IPS-18c (cell line): ENCODE results near the gene GALNT17.
"Not testable (repeated sequence)": the region's sequence is repeated elsewhere in the genome, so short reads cannot be mapped to it uniquely, and the experiment has no call there.

ENCODE experiments used
- H3K4me3 ChIP-seq: 2 replicates; pipeline ENCODE4 v1.7.0; 2013; ENCODE audit warnings: low read depth, mild to moderate bottlenecking, low read length, moderate library complexity; ENCODE audit not compliant: insufficient read depth
- H3K9me3 ChIP-seq: one replicate; pipeline ENCODE4 v1.6.1; 2013; ENCODE audit warnings: mild to moderate bottlenecking, low read length, moderate library complexity; ENCODE audit not compliant: control insufficient read depth, insufficient read depth

The GALNT17 gene

DNA sequence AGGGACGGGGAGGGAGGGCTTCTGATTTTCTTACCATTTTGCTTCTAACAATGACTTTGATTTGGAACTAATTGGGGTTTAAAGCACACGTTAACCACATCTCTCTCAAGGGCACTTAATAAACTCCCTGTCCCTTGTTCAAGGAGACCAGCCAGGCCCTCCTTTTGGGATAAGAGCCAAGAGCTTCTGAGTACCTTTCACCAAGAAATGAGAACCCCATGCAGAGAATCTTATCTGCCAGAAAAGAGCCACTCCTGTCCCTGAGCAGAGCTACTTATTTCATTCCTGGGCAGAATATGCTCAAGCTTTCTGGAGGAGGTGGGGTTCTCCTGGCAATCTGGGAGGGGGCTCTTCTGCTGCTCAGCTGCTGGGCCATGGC, 574.6 kb downstream of the GALNT17 start:
- Histone ChIP-seq H3K9me3 (no peaks in the 10 kb centered on the region), H3K4me3 (no peak overlapping the region)

DNA sequence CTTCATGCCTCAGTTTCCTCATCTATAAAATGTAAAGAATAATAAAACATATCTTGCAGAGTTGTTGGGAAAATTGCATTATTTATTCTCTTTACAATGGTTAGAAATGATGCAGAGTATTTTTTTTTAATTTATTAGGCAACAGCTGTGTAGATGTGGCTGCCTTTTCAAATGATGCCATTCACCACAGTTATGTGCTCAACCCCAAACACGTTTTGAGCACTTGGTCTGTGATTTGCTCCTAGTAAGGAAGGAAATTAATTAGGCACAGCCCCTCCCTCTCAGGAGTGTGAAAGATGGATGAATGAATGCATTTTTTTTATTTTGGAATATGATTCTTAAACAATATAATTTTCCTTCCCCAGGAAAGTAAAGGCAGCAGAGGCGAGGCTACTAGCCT, 575.1 kb downstream of the GALNT17 start:
- no peaks in the 10 kb centered on the region for H3K9me3 ChIP-seq
- H3K4me3 ChIP-seq = no peak overlapping the region

DNA sequence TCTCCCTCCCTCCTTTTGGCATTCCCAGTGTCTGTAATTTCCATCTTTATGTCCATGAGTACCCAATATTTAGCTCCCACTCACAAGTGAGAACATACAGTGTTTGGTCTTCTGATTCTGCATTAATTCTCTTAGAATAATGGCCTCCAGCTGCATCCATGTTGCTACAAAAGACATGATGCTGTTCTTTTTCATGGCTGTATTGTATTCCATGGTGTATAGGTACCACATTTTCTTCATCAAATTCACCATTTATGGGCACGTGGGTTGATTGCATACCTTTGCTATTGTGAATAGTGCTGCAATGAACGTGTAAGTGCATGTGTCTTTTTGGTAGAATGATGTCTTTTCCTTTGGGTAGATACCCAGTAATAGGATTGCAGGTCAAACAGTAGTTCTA, 576.8 kb downstream of the GALNT17 start:
- H3K9me3 ChIP-seq = no peaks in the 10 kb centered on the region
- no peak overlapping the region for H3K4me3 ChIP-seq

GRCh38 chr7:71710442-71710841, 578.5 kb downstream of the GALNT17 start:
- Histone ChIP-seq H3K4me3 (no peak overlapping the region), H3K9me3 (no peaks in the 10 kb centered on the region)

DNA sequence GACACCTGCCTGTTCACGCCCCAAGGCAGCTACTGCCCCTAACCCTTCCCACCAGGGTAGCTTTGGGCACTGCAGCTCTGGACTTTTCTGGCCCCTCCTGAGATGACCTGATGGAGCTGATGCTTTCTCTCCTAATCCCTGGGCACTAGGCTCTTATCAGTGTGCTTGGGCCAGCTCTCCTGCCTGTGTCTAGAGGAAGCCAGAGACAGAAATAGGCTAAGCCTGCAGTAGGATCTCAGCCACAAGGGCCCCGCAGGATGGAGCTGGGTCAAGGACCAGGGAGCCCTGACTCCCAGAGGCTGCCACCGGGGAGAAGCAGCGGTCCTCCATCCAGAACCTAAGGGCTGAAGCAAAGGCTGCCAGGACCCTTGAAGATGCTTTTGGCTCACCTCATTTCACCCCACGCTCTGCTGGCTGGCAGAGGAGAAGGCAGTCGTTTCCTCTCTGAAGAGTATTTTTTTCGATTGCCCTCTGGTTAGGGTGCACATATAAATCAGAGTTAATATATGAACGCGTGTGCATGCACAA, 580.8 kb downstream of the GALNT17 start:
- Histone ChIP-seq H3K9me3 (no peaks in the 10 kb centered on the region), H3K4me3 (no peak overlapping the region)

GRCh38 chr7:71716690-71717089, 584.7 kb downstream of the GALNT17 start:
- Histone ChIP-seq H3K9me3 (no peaks in the 10 kb centered on the region), H3K4me3 (no peak overlapping the region)

- Histone ChIP-seq H3K9me3 (no peaks in the 10 kb centered on the region), H3K4me3 (no peak overlapping the region)
Measured at GRCh38 chr7:71718563-71718962, 586.6 kb downstream of the GALNT17 start.

GRCh38 chr7:71721742-71722141, 589.8 kb downstream of the GALNT17 start:
- H3K9me3 ChIP-seq = no peaks in the 10 kb centered on the region
- no peak overlapping the region for H3K4me3 ChIP-seq

DNA sequence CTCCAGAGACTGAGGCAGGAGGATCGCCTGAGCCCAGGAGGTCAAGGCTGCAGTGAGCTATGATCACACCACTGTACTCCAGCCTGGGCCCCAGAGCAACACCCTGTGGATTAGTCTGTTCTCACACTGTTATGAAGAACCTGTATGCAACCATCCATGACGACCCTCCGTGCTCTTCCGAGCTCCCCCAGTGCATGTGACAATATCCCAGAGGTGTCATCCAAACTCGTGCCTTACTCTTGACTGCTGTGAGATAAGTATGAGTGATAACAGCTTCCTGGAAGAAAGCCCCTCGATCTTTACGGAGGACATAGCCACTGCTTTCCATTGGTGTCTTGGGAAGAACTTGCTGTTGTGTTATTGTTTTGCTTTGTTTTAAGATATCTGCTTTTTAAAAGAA, 591.9 kb downstream of the GALNT17 start:
- no peak overlapping the region for H3K4me3 ChIP-seq

GRCh38 chr7:71727347-71727746, 595.4 kb downstream of the GALNT17 start:
- H3K4me3 ChIP-seq = no peak overlapping the region
- H3K9me3 ChIP-seq = peaks cover 4% of the 10 kb centered on the region

More for the DNA sequence above, 591.9 kb downstream of the GALNT17 start:
- H3K9me3 ChIP-seq = no peaks in the 10 kb centered on the region

DNA sequence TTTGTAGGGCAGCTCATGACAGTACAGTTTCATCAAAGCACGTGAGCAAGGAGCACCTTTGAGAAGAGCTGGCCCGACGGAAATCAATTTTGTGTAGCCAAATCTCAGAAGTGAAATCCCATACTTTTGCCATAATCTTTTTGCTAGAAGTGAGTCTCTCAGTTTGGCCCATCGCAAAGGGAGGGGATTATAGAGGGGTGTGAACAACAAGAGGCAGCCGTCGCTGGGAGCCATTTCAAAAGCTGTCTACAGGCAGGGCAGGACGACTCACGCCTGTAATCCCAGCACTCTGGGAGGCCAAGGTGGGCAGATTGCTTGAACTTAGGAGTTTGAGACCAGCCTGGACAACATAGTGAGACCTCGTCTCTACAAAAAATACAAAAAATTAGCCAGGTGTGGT, 599.8 kb downstream of the GALNT17 start:
- Histone ChIP-seq H3K9me3 (peaks cover 4% of the 10 kb centered on the region), H3K4me3 (no peak overlapping the region)

GRCh38 chr7:71733107-71733870, 601.3 kb downstream of the GALNT17 start:
- peaks cover 4% of the 10 kb centered on the region for H3K9me3 ChIP-seq
- peak overlapping the region; percentile 51; the same call in 1 of the 2 replicates for H3K4me3 ChIP-seq

DNA sequence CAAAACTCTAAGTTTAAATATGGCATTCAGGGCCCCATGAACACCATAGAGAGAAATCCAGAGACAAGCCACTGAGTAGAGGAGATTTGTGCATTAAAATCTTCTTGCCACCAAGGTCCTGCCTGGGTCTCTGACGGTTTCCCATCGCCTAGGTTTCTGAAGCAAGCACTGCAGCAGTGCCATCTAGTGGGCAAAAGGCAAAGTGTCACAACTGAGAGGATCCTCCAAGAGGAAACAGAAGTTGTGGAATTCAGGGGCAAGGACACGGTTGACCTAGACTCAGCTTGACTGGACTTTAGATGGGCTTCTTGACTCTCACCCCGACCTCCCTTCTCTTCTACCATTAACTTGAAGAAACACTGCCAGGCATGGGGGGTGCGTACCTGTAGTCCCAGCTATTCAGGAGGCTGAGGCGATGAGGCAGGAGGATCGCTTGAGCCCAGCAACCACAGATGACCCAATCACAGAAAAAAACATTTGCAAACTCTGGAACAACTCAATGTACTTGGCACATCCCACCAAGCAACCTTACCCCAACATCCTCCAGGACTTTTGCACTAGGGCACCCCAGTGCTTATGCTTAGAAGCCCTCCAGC, 604.1 kb downstream of the GALNT17 start:
- peaks cover 2% of the 10 kb centered on the region for H3K9me3 ChIP-seq
- no peak overlapping the region for H3K4me3 ChIP-seq

GRCh38 chr7:71737931-71738540, 606.1 kb downstream of the GALNT17 start:
- not testable (repeated sequence) for H3K4me3 ChIP-seq, H3K9me3 ChIP-seq

DNA sequence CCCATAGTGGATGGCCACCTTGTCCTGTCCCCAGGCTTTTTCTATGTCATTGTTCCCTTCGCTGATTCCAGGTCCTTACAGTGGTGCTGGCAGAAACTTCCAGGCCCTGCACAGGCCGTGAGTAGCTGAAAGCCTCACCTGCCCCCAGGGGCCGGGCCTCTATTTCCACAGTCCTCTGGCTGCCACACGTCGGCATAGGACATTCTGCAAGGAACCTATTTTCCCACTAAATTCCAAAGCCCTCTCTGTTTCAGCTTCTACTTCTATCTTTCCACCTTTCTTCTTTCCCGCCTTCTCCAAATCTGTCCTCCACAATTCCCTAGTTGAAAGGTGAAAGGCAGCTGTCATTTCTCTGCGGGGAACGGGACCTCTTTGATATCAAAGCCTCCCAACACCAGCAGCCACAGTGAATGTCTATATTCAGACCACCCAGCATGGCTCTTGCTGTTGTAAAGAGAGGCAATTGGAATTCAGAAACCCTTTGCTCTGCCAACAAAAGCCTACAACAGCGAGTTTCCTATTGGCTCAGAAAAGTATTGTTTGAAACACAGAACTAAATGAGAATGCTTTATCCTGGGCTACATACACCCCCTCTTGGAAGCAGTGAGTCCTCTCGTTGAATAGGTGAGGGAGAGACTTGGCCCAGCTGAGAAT, 607.7 kb downstream of the GALNT17 start:
- H3K4me3 ChIP-seq = no peak overlapping the region
- no peaks in the 10 kb centered on the region for H3K9me3 ChIP-seq

DNA sequence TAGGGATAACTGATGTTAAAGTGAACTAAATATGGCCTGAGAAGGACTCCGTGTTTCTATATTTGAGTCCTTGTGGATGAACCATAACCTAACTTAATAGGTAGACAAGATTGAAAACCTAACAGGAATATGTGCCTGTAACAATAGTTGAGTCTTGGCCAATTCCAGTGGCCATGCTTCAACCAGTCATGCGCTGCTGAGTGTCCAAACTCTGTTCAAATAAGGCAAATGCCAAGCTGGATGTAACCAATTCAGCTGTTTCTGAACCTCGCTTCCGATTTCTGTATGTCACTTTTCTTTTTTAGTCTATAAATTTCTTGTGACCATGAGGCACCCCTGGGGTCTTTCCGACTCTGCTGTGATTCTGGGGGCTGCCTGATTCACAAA, 608.2 kb downstream of the GALNT17 start:
- Histone ChIP-seq H3K4me3 (no peak overlapping the region), H3K9me3 (no peaks in the 10 kb centered on the region)

DNA sequence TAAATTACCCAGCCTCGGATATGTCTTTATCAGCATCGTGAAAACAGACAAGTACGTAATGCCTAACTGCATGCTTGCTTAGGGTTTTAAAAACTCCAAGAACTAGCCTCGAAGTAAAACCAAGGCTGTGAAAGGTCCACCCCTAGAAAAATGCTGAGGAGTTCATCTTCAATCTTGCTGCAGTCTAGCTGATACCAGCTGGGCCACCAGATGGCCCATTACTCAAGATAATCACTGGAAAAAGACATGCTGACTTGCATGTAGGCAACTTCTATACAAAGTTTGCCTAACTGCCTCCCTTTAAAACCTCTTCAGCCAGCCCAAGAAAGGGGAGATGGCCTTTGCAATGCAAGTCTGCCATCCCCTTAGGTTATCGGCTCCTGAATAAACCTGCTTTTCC, 614.1 kb downstream of the GALNT17 start:
- H3K9me3 ChIP-seq = peaks cover 5% of the 10 kb centered on the region

DNA sequence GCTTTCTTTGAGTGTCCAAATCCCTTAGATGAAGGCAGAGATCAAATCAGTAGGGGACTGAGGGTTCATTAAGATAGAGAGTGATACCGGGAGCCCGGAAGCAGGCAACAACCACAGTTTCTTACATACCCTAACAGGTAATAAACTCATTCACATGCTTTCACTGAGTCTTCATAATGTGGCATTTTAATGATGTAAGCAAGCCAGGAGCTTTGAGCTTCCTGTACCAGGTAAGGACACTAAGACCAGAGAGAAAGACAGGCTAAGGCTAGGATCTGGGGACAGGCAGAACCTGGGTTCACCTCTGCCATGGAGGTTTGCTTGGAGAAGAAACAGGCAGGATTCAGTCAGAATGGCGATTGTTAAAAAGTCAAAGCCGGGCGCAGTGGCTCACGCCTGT, 618.3 kb downstream of the GALNT17 start:
- Histone ChIP-seq H3K9me3 (peaks cover 5% of the 10 kb centered on the region), H3K4me3 (no peak overlapping the region)

More for the DNA sequence above, 614.1 kb downstream of the GALNT17 start:
- H3K4me3 ChIP-seq = no peak overlapping the region
